GM18502 (cell line): ENCODE data around the gene NAA11.

Source experiments
- ATAC-seq: cut with Tn5 transposase; IDR thresholded peaks from one replicate; pipeline ENCODE4 v1.9.1; 2021; ENCODE audit warnings: mild to moderate bottlenecking; ENCODE audit not compliant: unreplicated experiment, poor library complexity

The NAA11 gene

DNA sequence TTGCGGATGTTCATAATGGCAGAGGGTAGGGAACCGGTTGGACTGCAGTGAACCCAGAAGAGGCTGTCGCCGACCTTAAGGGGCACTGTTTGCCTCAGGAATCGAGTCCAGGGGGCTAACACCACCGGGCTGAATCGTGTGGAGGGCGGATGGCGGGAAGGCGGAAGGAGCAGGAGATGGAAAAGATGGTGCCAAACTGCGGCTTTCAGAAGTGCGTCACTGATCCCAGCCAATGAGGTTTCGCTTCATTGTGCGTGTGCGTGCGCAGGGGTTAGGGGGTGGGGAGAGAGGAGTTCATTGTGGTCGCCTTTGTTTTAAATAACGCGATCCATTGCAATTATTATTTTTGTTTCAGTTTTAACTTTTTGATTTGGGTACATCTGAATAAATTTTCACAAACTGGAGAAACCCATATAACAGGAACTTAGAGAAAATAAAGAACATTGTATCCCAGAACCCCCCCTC is at the start of gene NAA11:
Gene NAA11 (minus strand): TSS at position 198 of the 465 bp plus-strand sequence. CDS start 184 bp downstream, at position 14.
- no peak for ATAC-seq

DNA sequence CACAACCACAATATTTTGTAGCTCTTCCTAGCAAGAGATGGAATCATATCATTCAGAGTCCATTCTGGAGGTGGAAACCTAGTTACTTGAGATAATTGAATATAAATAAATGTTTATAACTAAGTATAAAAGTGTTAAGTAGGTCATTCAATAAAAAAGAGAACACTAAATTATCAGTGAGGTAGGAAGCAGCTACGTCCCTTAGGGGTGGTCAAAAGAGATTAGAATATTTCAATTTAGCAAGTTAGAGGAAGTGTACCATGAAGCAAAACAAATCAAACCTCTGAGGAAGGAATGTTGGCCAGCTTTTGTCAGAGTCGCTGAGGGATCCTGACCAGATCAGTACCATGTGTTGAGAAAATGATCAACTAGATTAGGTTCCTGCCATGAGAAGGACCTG is 44.2 kb upstream of the NAA11 start:
- no peak for ATAC-seq

DNA sequence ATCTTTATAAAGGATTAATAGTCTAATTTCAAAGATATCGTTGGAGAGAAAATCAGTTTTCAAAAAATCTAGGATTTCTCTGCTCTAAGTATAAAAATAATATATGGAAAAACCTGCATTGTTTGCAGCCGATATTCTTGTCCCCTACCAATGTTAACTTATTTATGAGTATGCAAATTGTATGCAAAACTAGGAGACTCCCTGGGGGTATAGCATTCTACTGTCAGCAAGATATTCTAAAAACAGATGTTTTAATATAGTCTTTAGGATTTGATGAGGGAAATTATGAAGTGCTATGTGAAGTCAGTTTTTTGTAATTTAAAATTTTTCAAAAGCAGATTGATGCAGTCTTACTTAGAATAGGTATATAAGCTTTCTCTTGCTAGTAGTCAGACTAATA is 41.2 kb upstream of the NAA11 start:
- no peak for ATAC-seq

DNA sequence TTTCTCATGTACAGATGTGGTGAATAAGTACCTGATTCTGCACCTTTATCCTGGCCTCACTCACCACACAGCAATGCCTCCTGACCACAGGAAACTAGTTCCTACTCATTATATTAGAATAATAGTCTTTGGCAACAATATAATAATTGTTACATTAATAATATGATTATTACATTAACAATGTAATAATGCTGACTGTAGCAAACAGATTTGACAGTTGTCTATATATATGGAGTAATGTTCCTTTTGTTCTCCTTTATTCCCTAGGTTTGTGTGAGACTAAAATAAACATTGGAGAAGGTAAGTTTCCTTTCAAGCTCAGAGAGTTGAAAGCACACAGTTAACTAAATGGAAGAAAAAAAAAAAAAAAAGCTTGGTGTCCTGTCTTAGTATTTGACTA is 40.6 kb upstream of the NAA11 start:
- no peak for ATAC-seq

DNA sequence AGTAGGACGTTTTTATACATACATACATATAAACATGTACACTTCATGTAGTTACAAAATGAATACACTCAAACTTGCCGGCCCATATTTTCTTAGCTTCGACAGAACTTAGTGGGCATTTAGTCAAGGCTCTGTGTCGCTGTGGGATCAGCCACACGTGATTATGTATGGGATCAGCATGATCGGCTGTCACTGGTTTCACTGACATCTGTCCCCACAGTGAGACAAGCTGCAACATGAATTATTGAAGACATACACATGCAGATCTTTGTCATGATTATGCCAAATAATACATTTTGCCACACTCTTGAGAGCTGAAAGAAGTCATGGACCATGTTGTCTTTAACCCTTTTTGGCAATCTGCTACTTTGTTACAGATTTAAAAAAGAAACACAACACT is 38.2 kb upstream of the NAA11 start:
- no peak for ATAC-seq

DNA sequence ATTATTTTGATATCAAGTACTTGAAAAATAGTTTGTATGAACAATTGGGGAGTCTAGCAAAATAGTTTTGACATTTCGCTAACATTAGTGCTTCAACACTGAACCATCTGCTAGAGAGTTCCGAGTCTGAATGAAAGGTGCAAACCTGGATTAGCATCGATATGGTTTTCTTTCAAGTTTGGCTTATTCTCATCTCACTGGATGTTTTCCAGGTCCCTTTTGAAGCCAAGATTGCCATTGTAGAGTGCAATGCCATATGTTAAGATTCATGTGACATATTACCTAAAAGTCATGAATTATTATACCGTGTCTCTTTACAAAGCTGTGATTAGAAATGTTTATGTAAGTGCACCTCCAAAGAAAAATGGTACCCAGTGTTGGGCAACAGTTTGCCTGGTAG is 36.8 kb upstream of the NAA11 start:
- ATAC-seq: no peak

DNA sequence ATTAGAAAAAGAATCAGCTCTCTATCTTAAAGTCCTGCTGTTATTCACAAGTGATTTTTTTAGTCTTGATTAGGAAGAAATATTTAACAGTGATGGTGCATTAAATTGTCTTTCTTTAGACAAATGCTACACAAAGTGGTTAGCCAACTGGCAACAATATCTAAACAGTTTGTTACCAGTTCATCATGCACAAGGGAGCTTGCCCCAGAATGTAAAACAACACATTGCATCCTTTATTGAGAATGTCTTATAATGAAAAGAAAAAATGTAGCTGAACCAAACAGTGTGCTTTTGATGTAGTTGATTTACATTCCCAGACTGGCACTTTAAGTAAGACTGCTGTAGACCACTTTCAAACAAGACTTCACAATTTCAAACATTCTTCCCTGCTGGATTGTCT is 34.1 kb upstream of the NAA11 start:
- ATAC-seq: no peak

DNA sequence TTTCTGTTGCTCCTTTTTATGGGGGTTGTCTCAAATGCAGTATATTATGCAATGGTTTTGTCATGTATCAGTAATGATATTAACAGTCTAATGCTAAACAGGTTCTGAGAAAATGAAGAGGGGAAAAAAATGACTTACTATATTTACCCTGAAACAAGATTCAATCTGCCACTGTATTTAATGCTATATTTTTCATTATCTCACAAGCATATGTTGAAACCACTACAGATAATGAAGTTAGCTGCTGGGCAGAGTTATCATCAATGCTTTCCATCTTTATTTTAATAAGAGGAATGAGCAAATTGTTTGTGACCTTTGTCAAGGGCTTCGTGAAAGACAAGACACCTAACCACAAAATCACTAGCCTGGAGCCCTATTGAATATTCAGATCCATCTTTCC is 32.6 kb upstream of the NAA11 start:
- ATAC-seq: no peak

DNA sequence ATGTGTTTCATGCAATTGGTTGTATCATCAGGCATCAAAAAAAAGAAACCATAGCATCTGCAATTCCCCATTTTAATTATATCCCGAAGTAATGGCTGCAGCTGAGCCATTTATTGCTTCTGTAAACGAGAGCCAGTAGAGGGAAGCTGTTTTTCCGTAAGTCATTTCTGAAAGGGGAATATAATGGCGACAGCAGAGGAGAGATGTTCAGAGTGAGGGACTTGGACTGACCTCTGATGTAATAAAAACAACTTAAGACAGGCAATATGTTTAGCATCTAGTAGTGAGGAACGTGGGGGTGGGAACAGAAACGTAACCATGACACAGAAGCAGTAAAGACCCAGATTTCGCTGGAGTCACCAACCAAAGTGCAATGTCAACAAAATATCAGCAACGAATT is 31.5 kb upstream of the NAA11 start:
- no peak for ATAC-seq

DNA sequence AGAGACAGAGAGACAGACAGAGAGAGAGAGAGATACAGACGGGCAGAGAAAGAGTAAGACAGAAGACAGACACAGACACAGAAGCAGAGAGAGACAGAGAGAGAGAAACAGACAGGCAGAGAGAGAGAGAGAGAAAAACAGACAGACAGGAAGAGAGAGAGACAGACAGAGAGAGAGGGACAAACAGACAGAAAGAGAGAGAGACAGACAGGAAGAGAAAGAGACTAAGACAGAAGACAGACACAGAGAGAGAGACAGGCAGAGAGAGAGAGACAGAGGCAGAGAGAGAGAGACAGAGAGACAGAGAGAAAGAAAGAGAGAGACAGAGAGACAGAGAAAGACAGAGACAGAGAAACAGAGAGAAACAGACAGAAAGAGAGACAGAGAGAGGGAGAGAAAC is 27.2 kb upstream of the NAA11 start:
- ATAC-seq: no peak

DNA sequence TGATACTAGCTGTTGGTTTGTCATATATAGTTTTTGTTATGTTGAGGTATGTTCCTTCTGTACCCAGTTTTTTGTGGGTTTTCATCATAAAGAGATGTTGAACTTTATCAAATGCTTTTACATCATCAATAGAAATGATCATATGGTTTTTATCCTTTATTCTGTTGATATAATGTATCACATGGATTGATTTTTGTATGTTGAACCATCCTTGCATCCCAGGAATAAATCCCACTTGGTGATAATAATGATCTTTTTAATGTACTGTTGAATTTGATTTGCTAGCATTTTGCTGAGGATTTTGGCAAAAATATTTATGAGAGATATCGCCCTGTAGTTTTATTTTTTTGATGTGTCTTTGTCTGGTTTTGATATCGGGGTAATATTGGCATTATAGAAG is 22.5 kb upstream of the NAA11 start:
- no peak for ATAC-seq

DNA sequence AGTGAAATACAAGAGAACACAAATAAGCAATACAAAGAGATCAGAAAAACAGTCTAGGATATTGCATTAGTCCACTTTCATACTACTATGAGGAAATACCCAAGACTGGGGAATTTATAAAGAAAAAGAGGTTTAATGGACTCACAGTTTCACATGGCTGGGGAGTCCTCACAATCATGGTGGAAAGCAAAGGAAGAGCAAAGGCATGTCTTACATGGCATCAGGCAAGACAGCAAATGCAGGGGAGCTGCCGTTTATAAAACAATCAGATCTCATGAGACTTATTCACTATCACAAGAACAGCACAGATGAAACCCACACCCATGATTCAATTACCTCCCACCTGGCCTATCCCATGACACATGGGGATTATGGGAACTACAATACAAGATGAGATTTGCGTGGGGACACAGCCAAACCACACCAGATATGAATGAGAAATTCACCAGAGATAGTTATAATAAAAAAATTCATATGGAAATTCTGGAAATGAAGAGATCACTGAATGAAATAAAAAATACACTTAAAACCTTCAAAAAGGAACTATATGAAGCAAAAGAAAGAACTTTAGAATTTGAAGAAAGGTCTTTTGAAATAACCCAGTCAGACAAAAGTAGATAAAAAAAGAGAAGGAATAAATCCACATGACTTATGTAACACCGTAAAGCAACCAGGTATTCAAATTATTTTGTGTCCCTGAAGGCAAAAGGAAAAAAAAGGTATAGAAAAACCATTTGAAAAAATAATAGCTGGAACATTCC is 16.2 kb upstream of the NAA11 start:
- no peak for ATAC-seq

DNA sequence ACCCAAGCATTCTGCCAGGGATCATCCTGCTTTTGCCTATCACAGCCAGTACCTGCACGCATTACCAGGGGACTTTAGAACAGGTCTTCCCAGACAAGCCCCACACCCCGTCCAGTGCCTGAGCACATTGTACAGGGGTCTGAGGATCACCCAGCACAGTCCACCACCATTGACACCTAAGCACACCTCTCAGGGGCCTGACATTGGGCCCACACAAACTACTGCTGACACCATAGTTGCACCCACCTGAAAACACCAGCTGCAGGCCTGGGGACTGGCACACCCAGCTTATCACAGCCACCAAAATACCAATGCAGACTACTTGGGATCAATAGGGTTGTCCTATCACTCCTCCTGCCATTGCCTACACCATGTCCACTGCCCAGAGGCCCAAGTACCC is 14.7 kb upstream of the NAA11 start:
- ATAC-seq: no peak

DNA sequence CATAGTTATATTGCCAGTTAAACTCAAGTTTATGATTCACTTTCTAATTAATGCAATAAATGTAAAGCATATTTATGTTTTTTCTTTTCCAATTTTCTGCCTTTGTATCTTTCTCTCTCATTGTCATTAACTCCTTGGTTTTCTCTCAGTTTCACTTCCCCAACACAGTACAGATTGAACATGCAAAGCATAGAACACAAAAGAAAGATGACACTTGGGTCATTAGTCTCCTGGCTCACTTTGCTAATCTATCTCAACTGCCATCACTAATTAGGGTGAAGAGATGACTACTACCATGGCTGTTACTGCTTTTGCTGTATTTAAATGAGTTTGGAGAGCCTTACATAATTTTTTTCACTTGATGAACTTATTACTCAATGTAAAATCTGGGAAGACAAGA is 12.3 kb upstream of the NAA11 start:
- ATAC-seq: peak; percentile 88

DNA sequence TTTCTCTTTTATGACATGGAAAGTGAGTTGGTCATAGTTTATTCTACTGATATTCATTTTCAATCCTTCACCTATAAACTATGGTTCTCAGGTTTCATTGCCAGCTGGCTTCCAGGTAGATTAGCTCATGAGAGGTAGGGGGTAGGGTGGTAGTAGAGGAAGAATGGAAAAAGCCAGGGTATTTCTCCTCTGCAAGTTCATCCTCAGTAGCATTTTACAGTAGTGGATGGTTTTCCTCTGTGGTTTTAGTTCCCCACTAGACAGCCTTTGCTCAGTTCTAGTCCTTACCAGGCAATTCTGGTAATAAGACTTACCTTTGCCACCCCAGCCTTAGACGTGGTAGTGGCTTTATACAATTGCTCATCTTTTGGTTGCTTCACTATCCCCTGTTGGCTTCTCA is 8.9 kb upstream of the NAA11 start:
- no peak for ATAC-seq

DNA sequence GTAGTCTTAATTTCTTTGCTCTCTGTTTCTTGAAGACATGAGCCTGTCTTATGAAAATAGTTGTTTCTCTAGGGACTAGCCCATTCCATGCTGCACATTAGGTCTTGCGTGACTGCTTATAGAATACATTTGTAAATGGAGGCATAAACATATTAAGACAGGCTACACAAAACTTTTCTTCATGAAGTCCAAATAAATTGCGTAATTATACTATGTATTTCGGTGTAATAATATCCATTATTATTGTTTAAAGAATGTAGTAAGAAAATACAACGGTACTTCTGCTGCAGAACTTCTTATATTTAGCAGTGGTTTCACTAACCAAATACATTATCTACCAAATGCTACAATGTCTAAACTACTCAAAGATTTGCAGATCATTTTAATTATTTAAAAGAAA is 8.5 kb upstream of the NAA11 start:
- no peak for ATAC-seq

DNA sequence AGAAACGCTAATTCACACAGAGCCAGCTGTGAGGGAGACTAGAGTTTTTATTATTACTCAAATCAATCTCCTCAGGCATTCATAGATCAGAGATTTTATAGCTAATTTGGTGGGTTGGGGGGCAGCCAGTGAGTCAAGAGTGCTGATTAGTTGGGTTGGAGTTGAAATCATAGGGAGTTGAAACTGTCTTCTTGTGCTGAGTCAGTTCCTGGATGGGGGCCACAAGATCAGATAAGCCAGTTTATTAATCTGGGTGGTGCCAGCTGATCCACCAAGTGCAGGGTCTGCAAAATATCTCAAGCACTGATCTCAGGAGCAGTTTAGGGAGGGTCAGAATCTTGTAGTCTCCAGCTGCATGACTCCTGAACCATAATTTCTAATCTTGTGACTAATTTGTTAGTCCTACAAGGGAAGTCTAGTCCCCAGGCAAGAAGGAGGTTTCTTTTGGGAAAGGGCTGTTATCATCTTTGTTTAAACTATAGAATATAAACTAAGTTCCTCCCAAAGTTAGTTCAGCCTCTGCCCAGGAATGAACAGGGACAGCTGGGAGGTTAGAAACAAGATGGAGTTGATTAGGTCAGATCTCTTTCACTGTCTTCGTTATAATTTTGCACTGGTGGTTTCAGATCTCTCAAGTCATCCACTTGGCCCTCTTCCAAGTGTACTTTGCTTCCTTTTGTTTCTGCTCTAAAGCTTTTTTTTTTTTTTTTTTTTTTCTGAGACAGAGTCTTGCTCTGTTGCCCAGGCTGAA is 5.4 kb upstream of the NAA11 start:
- no peak for ATAC-seq

DNA sequence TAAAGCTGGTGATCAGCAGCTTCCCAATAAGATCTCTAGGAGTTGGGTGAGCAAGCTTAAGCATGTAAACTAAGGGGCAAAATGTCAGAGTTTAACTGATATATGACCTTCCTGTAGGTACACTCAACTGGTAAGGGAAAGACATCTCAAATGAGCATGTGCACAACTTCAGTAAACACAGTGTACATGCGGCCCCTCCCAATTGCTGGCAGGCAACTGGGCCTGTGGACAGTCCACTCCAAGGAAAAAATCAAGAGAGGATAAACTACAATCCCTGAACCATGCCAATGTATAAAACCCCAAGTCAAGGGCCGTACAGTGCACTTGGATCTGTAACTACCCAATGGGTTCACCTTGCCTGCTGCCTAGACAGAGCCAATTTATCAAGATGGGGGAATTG is 4.9 kb upstream of the NAA11 start:
- no peak for ATAC-seq

DNA sequence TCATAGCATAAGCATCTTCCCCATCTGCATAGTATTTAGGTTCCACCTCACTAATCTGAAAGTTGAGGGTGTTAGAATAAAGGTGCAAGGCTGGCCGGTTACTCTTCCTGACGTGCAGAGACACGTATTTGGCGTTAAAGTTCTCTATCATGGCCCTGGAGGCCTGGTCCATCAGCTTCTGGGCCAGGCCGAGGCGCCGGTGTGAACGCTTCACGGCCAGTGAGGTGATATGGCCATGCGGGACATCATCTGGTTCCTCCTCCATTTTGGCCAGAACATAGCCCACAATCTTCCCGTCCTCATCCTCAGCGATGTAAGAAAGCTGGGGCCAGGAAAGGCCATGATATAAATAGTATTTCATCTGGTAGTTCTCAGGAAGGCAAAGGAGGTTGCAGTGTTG is 425 bp downstream of the NAA11 start:
- ATAC-seq: no peak

DNA sequence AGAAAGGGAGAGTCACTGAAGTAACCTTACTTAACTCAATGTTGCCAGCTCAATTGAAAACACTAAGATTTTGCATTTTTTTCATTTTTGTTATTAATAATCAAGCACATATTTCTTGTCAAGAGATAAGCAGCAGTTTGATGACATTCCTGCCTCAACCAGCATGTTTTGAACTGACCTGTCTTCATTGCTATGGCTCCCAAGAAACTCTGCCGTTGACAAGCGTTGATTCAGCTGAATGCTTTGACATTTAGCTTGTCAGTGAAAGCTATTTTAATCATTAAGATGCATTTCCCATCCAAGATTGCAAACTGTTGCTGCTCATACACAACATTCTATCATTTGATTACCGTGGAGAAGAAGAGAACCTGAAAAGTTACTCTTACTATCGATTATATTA is 5.9 kb downstream of the NAA11 start:
- ATAC-seq: no peak

DNA sequence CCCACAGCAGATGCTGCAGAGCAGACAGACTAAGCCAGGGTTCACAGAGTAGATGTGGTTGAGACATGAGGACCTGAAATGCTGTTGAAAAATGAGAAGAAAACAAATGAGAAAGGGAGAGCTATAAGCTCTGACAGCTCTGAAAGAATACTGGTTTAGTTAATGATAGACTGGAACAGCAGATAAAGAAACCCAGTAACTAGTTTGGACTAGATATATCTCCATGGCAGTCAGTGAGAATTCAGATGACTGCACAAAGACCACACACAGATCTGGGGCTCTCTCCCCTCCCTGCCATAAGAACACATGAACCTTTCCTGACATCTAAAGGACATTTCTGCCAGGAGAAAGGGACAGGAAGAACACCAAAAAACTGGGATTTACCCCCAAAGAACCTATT is 8.2 kb downstream of the NAA11 start:
- ATAC-seq: no peak

DNA sequence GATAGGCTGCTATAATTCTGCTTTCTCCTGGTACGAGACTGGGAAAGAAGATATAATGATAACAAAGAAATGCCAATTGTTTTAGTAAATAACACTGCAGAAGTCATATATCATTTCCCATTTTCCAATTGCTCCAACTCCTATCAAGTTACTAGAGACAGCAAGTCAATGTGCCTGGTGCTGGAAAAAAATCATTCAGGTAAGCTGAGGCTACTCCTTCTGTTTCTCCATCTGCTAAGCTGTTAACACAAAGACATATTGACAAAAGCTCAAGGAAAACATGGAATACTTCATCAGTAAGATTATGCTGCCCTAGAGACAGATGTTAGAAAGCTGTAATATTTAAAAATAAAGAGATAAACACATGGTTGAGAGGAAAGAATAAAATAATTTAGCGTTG is 10.0 kb downstream of the NAA11 start:
- ATAC-seq: no peak
